Stimulated activated CD8-positive, alpha-beta memory T cell treated with anti-CD3 and anti-CD28 coated beads, Interleukin-7, amount 100 ng/mL, for 1 hour (primary cell): ENCODE results near the gene TMEM41B.

Experiments
- DNase-seq, 2 donors: peaks; one replicate each; pipeline ENCODE4 v3.0.0-alpha.2; 2020; ENCODE audit warnings: low read depth in 2 of 2

Gene TMEM41B

DNA sequence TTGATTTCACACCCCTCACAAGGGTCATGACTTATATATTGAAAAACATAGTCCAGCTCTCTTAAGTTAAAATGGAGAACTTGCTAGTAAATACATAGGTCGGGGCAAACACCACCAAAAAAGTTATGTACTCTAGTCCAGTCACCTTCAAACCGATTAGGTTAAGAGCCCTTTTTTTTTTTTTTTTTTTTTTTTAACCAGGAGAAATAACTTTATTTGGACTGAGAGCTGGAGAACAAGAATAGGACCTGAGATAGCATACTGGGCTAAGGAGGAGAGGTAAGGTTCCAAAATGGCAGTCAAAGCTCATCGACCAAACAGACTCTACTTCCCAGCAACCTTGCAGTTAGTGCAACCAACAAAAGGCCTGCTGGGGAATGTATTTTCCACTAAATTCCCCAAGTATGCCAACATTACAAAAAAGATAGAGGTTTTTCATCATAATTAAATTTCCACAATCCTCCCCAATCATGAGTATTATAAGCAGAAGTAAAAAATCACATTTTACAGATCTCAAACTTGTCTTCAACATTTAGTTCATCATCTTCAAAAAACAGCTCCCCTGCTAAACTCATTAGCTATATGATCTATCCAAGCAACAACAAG lies 3.8 kb downstream of the TMEM41B start:
- no peak for DNase-seq

GRCh38 chr11:9304178-9304577 lies 10.2 kb downstream of the TMEM41B start:
- DNase-seq, result no peak

DNA sequence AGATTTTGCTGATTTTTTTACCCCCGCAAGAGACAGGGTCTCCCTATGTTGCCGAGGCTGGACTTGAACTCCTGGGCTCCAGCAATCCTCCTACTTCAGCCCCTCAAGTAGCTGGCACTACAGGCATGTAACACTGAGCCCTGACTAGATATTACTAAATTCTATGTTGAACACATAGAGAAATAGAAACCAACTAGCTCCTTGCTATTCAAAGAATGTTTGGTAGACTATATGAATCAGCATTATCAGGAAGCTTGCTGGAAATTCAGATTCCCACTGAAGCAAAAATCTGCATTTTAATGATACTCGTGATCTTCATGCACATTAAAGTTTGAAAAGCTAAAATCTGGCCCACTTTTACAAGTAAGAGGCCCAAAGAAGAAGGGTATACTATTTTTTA lies 11.9 kb downstream of the TMEM41B start:
- DNase-seq, result no peak

DNA sequence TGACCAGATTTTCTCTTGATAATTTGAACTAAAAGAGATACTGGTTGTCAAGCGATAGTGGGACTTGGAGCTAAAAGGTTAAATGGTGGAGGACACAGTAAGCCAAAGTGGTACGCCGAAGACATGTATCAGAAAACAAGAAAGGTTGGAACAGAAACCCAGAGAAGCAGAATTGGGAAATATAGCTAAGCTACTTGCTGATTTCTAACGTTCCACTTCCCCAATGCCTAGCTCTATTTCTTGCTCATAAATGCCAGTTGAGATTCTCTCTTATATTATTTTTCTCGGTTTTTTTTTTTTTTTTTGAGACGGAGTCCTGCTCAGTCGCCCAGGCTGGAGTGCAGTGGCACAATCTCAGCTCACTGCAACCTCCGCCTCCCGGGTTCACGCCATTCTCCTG lies 12.7 kb downstream of the TMEM41B start:
- DNase-seq, result no peak

DNA sequence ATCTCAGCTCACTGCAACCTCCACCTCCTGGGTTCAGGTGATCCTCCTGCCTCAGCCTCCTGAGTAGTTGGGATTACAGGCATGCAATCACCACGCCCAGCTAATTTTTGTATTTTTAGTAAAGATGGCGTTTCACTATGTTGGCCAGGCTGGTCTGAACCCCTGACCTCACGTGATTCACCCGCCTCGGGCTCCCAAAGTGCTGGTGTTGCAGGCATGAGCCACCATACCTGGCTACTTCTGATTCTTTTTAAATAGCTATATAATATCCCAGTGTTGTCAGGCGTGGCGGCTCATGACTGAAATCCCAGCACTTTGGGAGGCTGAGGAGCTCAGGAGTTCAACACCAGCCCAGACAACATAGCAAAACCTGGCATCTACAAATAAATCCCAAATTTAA lies 20.7 kb downstream of the TMEM41B start:
- DNase-seq, result no peak

GRCh38 chr11:9285850-9286587 lies 28.4 kb downstream of the TMEM41B start:
- DNase-seq, result no peak

DNA sequence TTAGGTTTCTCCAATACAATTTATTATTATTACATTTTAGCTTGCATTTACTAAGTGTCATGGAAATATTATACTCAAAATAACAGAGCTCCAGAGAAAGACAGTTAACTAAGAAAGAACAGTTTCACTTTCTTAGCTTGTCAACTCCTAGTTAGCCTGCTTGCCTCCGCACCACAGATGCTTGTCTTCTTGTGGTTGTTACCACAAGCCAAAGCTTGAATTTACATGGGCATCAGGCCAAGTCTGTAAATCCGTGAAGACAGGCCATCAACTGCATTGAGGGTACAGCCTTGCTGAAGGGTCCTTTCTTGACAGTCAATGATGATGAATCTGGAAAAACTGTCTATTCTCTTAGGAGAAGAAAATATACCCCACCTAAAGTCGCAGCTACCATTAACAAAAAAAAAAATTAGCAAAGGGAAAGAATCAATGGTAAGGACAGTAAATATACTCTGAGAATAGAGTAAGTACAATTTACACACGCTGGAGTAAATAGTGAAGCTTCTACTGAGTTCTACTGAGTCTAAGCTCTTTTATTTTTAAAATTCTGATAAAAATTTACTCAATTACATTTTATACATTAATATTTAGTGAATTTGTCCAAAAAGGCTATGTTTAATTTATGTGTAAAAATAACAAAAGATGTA lies 33.6 kb downstream of the TMEM41B start:
- DNase-seq, result peak in 1 of 2 donors; percentile 25

- DNase-seq, result no peak
Measured at GRCh38 chr11:9277176-9277575, 37.2 kb downstream of the TMEM41B start.

- DNase-seq, result no peak
Measured at GRCh38 chr11:9276571-9276970, 37.8 kb downstream of the TMEM41B start.

- DNase-seq, result no peak
Measured at GRCh38 chr11:9274499-9275258, 39.7 kb downstream of the TMEM41B start.

DNA sequence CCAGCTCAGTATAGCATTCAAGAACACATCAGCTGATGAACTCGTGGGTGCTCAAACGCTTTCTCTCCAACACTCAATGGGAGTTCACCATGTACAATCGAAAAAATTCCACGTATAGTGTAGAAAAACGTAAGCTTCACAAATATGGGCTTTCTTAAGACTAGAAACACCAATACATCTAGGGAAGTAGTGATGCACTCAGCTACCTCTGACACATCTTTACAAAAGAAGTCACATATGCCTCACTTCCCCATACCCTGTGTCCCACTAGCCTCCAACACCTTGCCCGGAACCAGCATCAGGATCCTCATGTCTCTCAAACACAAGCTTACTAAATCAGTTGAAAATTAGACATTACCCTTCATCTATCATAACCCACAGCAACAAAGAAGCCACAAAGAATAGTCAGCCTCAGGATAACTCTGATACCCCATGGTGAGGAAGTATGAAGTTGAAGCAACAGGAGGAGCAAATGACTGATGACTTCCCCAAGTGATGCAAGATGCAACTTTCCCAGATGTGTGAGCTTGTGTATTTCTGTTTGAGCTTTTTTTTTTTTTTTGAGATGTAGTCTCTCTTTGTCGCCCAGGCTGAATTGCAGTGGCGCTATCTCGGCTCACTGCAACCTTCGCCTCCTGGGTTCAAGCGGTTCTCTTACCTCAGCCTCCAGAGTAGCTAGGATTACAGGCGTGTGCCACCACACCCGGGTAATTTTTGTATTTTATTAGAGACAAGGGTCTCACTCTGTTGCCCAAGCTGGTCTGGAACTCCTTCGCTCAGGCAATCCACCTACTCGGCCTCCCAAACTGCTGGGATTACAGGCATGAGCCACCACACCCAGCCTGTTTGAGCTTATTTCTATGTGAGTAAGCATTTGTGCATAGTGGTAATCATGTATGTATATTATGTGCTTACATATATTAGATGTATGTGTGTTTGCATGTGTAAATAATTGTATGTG lies 40.7 kb downstream of the TMEM41B start:
- no peak for DNase-seq

GRCh38 chr11:9269492-9270013 lies 44.8 kb downstream of the TMEM41B start:
- no peak for DNase-seq

- no peak for DNase-seq
Measured at GRCh38 chr11:9267680-9268079, 46.7 kb downstream of the TMEM41B start.

DNA sequence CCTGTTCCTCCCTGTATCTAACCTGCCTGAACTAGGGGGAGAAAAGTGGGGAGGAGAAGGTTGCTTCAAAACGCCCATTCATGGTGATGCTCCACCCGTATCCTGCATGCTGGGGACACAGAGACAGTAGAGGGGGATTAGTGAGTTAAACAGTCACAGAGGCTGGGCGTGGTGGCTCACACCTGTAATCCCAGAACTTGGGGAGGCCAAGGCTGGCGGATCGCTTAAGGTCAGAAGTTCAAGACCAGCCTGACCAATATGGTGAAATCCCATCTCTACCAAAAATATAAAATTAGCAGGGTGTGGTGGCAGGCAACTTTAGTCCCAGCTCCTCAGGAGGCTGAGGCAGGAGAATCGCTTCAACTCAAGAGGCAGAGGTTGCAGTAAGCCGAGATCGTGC lies 47.5 kb downstream of the TMEM41B start:
- no peak for DNase-seq

DNA sequence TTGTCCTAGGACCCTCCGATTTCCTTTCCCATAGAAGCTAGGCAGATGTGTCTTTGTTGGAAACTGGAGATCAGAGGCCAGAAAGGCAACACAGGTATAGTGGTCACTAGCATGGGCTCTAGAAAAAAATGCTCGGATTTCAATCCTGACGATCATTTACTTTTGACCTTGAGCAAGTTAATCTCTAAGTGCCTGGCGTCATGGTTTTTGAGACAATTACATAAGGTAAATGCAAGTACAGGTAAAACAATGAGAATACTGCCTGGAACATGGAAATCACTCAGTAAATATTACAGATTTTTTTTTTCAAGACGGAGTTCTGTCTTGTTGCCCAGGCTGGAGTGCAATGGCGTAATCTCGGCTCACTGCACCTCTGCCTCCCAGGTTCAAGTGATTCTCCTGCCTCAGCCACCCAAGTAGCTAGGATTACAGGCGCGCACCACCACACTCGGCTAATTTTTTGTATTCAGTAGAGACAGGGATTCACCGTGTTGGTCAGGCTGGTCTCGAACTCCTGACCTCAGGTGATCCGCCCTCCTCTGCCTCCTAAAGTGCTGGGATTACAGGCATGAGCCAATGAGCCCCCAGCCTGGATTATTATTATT lies 48.2 kb downstream of the TMEM41B start:
- DNase-seq, result no peak

DNA sequence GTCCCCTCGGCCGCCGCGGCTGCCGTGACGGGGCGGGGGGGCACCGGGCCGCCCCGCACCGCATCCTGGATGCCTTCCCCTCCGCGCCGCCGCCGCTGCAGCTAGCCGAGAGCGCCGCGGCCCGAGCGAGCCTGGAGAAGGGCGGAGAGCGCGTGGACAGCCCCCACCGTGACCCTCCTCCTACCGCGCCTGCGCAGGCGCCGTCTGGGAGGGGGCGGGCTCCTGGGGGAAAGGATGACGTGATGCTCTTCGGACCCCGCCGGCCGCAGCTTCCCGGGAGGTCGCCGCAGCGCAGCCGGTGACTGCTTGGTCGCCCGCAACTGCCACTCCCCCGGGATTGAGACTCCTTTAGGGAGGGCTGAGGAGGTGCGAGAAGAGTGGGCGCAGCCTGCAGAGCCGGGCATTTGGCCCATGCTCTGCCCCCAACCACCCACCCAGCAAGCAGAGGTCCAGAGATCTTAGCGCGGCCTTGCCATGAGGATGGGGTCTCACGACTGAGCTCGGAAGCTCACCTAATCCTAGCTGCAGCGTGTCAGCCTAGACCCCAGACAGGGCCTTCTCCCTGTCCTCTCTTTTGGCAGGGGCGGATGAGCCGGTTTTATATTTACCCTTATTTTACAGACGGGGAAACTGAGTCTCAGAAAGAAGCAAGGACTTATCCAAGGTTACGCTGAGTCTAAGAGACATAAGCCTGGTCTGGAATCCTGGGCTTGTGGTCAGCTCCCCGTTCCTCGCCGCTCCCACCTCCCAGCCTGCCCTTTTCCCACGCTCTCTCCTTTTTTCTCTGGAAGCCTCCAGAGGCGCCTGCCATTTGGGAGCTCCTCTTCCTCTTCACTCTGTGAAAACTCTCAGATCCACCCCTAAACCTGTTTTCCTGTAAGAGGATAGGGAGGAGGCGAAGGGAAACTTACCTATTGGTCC lies 48.9 kb downstream of the TMEM41B start, which contains the start of gene DENND5A:
Gene DENND5A, minus strand, starts transcription at position 140 of the 921 bp plus-strand sequence. CDS start 281 bp downstream, outside the sequence.
- peak; percentile 36 to 43 for DNase-seq

- peak in 1 of 2 donors; percentile 8 for DNase-seq
Measured at GRCh38 chr11:9264316-9265210, 49.8 kb downstream of the TMEM41B start.

GRCh38 chr11:9263840-9264315 lies 50.5 kb downstream of the TMEM41B start:
- no peak for DNase-seq
